DND-41 (cell line): ENCODE measurements around the gene ITFG1.

ENCODE experiments used
- EZH2 ChIP-seq: IDR thresholded peaks from 3 replicates; pipeline ENCODE4 v1.6.1; 2012; ENCODE audit warnings: borderline replicate concordance, low read depth, mild to moderate bottlenecking, moderate library complexity, low read length, inconsistent platforms; ENCODE audit not compliant: severe bottlenecking
- TF ChIP-seq, protein P1 (sequence below): IDR thresholded peaks from 2 replicates; pipeline ENCODE4 v1.5.1; 2012; ENCODE audit warnings: borderline replicate concordance, low read length, moderate library complexity, mild to moderate bottlenecking; ENCODE audit not compliant: poor library complexity, severe bottlenecking; ENCODE audit errors: extremely low read depth

DNA sequence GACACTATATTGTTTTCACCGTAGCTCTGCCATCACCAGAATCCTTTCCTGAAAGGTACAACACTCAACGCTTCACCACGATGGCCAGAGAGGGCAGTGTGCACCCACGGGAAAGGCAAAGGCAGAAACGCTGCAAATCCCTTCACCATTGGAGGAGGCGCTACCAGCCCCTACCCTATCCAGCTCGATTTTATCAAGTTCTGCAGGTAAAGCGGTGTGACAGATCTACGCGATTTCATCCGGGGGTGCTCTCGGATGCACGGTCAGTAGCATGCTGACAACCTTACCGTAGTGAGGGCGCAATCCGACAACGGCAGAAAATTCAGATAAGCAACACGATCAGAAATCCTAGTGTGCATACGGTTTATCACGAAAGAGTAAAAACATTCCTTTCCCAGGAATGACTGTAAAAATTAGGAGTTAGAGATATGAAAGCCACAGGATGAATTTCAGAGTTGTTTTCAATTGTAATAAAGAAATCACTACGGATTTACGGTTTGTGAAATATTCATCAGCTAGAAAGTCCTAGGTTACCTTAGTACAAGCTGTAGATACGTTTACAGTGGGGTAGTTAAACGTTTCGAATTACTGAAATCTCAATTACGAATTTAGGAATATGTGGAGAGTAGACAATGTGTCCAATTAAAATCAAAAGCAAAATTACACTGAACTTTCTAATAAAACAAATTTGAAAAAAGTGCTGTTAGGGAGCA is 318.9 kb downstream of the ITFG1 start:
- TF ChIP-seq EZH2 = no peak
- TF ChIP-seq, protein P1, sequence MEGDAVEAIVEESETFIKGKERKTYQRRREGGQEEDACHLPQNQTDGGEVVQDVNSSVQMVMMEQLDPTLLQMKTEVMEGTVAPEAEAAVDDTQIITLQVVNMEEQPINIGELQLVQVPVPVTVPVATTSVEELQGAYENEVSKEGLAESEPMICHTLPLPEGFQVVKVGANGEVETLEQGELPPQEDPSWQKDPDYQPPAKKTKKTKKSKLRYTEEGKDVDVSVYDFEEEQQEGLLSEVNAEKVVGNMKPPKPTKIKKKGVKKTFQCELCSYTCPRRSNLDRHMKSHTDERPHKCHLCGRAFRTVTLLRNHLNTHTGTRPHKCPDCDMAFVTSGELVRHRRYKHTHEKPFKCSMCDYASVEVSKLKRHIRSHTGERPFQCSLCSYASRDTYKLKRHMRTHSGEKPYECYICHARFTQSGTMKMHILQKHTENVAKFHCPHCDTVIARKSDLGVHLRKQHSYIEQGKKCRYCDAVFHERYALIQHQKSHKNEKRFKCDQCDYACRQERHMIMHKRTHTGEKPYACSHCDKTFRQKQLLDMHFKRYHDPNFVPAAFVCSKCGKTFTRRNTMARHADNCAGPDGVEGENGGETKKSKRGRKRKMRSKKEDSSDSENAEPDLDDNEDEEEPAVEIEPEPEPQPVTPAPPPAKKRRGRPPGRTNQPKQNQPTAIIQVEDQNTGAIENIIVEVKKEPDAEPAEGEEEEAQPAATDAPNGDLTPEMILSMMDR = peak; percentile 89
